Stimulated activated CD4-positive, alpha-beta T cell treated with anti-CD3 and anti-CD28 coated beads, Interleukin-1b, Interleukin-23, amount 100 ng/mL, for 1 hour (primary cell): ENCODE results near the gene MSMO1.
"Not testable (repeated sequence)": the region's sequence is repeated elsewhere in the genome, so short reads cannot be mapped to it uniquely, and the experiment has no call there.

Source experiments
- DNase-seq, 2 donors: peaks; one replicate each; pipeline ENCODE4 v3.0.0-alpha.2; 2020; ENCODE audit warnings: low read depth in 2 of 2

MSMO1 gene

DNA sequence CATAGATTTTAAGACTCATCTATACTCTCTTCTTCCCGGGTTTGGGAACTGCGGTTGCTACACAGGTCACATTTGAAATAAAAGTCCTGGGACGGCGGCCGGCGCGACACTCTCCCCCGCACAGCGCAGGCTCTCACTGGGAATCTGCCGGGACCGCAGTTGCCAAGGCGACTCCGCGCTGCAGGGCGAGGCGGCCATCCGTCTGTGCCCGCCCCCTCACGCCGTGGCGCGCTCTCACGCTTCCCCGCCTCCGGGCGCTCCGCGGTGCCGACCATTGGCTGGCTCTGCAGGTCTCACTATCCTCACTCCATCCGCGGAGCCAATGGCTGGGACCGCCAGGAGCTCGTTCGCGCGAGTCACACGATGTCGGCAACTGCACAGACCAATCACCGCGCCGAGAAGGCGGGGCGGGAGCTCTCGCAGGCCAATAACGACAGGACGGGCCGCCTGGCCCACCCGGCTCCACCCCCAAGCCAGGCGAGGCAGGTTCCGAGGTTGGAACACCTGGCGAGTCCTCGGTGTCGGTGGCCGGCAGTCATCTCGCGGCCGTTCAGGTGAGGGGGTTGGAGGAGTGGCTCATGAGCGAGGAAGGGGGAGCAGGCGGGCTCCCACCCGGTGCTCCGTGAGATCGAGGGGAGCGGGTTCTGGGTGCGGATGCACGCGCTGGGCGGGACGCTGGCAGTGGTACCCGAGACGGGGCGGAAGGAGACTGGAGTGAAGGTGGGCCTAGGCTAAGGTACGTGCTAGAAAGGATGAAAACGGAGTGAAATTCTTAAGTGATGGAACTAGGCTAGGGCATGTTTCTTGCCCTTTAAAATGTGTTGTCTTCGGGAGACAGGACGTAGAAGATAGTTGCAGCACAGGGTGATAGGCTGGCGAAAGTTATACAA is at the start of gene MSMO1:
Gene MSMO1, plus strand, starts transcription at position 459 of the 890 bp plus-strand sequence. CDS start 5,702 bp downstream, outside the sequence.
- DNase-seq = peak; percentile 88 to 89

- not testable (repeated sequence) for DNase-seq
Observed at GRCh38 chr4:165279531-165279930, 47.9 kb upstream of the MSMO1 start.

DNA sequence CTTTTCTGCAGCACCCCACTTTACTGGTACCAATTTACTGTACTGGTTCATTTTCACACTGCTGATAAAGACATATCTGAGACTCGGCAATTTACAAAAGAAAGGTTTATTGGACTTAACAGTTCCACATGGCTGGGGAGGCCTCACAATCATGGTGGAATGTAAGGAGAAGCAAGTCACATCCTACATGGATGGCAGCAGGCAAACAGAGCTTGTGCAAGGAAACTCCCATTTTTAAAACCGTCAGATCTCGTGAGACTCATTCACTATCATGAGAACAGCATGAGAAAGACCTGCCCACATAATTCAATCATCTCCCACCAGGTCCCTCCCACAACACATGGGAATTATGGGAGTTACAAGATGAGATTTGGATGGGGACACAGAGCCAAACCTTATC is 42.8 kb upstream of the MSMO1 start:
- not testable (repeated sequence) for DNase-seq

- DNase-seq = not testable (repeated sequence)
Observed at GRCh38 chr4:165286619-165287340, 40.7 kb upstream of the MSMO1 start.

- DNase-seq = no peak
Observed at GRCh38 chr4:165288226-165288625, 39.2 kb upstream of the MSMO1 start.

DNA sequence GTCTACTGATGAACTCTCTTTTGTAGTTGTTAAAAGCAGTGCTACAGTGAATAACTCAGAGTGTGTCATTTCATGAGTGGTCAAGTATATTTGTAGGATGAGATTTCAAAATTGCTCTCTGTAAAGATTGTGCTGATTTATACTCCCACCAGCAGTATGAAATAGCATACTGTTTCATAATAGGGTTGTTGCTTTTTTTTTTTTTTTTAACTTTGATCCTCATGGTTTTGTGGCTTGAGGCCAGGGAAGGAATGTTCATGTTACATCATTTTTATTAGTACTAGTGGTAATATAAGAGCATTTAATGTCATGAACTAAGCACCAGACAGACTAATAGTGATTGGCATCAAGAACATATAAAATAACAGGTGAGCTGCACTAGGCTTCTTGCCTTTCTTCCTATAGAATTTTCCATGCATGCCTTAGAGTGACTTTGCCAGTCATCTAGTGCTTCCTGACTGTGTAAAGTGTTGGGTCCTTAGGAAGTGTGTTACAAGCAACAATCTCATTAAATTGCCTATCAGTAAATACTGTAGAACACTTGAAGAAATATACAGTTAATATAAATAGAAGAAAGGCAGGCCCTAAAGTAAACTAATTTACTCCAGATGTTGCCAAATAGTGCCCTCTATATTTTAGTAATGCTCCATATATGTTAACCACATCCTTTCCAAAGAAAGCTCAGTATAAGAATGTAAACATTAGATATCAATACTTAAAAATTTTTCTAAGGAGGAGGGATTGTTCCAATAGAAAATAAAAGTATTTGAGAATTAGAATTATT is 38.6 kb upstream of the MSMO1 start:
- DNase-seq = no peak

GRCh38 chr4:165289423-165289785 is 38.1 kb upstream of the MSMO1 start:
- no peak for DNase-seq

DNA sequence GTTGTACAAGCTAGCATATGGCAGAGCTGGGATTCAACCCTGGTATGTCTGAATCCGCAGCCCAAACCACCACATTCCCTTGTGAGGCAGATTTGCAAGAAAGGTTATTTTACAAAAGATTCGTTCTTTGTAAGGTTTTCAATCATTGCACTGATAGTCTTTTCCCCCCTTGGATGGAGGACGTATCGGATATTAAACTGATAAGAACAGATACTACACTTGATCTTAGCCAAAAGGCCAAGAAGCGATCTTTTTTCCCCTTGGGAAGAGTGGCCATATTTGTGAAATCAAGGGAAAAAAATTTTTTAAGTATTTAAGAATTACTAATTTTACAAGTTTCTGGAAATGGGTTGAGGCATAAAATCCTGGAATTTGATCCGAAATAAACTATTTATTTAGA is 34.4 kb upstream of the MSMO1 start:
- DNase-seq = no peak

GRCh38 chr4:165293927-165294649 is 33.4 kb upstream of the MSMO1 start:
- no peak for DNase-seq

DNA sequence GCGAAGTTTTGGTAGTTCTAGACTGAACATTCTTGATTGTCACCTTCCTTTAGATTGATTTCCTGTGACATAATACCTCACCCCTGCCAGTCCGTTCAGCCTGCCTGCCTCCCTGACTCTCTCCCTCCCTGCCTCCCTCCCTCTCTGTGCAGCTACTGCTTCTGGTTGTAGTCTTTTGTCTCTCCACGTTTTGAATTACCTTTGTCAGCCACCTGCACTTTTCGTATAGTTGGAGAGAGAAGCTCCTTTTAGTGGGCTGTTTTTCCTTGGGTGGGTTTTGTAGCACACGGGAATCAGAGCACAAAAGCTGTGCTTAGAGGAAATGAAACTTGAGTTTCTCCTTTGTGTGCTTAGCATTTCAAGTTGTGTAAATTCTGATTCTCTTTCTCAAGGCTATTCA is 32.6 kb upstream of the MSMO1 start:
- DNase-seq = no peak

DNA sequence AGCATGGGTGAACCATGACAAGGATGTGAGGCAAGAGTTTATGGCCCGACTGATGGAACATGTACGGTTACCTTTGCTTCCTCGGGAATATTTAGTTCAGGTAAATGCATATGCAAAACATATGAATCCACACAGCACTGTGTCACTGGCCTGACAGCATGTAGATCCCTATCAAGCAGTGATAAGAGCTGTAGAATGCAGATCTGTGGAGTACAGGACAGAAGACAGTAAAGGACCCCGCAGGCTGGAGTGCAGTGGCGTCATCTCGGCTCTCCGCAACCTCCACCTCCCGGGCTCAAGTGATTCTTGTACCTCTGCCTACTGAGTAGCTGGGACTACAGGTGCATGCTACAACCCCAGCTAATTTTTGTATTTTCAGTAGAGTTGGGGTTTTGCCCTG is 29.8 kb upstream of the MSMO1 start:
- DNase-seq = no peak

- no peak for DNase-seq
Observed at GRCh38 chr4:165299399-165300060, 27.9 kb upstream of the MSMO1 start.

GRCh38 chr4:165301833-165302232 is 25.6 kb upstream of the MSMO1 start:
- DNase-seq = no peak

GRCh38 chr4:165302658-165303057 is 24.8 kb upstream of the MSMO1 start:
- no peak for DNase-seq

DNA sequence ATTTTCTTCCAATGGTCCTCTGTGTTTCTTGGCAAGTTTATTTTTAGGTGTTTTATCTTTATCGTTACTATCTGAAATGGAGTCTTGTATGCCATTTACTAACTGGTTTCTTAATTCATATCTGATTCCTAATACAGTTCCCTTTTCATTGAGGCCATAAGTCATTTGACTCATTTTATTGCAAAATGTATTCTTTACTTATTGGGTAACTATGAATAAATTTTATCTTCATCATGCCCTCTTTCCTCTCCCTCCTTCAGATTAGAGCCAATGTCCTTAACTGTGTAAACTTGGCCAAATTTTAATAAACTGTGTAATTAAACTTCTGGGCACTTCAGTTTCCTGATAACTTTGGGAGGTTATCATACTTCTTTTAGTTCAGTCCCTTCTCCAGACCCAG is 19.3 kb upstream of the MSMO1 start:
- DNase-seq = no peak

DNA sequence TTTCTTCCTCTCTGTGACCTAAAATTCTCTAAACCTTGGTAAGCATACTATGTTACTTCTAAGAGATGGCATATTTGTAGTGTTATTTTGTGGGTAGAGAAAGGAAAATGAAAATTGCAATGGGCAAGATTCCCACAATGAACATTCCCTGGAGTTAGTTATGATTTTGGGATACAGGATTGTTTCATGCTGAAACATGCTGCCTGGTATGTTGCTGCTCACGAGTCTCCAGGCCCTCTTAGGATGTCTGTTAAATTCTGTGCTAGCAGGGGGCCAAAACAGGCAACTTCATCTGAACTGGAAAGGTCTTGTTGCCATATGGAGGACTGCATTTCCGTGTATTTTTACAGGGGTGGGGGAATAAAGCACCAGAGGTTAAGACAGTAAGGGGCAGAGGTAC is 18.9 kb upstream of the MSMO1 start:
- no peak for DNase-seq

- DNase-seq = no peak
Observed at GRCh38 chr4:165309456-165309855, 18.0 kb upstream of the MSMO1 start.

GRCh38 chr4:165312506-165312905 is 15.0 kb upstream of the MSMO1 start:
- no peak for DNase-seq

DNA sequence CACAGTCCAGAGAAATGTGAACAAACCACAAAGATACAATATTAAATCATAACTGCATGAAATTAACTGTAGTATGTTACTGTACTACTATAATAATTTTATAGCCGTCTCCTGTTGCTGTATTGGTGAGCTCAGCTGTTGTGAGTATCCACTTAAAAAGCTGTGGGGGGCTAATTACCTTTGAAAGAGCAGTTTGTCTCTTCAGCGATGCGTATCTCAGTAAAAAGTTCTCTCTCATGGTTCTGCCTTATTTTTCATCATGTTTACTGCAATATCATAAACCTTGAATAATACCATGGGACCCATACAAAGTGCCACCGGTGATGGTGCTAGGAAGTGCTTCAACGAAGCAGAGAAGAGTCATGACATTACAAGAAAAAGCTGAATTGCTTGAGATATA is 8.4 kb upstream of the MSMO1 start:
- no peak for DNase-seq

DNA sequence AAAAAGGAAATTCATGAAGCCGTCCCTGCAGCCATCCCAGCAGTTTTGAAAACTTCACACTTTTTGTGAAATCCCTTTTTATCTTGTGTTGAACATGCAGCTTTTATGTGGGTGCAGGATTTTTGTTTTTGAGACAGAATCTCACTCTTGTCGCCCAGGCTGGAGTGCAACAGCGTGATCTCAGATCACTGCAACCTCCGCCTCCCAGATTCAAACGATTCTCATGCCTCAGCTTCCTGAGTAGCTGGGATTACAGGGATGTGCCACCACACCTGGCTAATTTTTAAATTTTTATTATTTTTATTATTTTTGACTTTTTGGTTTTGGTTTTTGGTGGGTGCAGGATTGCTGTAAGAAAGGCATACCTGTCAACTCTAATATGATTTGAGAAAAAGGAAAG is 8.0 kb upstream of the MSMO1 start:
- DNase-seq = no peak
